NCI-H2227 treated with DMSO at 0.1 percent for 48 hours (cell line): ENCODE data around the gene GOLGB1.
"Not testable (repeated sequence)": the region's sequence is repeated elsewhere in the genome, so short reads cannot be mapped to it uniquely, and the experiment has no call there.

Experiments used
- DNase-seq: peaks from one replicate; lab custom pipeline; 2025; lab: John Stamatoyannopoulos, UW

GOLGB1 gene

DNA sequence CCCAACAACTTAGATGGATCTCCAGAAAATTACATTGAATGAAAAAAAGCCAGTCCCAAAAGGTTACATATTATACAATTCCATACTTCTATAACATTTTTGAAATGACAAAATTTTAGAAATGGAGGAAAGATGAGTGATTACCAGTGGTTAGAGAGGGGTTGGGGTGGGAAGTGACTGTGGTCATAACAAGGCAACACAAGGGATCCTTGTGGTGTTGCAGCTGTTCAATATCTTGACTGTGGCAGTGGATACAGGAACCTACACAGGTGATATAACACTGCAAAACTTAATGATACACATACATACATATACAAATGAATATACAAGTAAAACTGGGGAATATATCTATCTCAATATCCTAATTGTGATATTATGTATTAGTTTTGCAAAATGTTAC is 9.6 kb downstream of the GOLGB1 start:
- DNase-seq, result no peak

DNA sequence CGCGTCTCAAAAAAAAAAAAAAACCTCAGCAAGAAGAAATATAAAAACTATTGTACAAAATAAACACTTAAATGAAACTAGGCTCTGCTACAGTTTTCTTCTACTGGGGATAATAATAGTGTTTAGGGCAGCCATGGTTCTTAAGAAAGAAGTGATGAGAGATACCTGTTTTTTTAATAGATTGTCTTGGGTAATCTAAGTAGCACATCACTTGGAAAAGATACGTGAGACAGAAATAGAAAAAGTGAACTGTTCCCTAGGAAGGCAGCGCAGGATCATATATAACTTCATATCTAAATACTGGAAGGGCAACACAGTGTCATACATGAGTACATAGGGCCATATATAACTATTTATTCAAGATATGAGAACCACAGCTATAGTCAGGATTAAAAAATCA is 11.9 kb downstream of the GOLGB1 start:
- DNase-seq, result no peak

DNA sequence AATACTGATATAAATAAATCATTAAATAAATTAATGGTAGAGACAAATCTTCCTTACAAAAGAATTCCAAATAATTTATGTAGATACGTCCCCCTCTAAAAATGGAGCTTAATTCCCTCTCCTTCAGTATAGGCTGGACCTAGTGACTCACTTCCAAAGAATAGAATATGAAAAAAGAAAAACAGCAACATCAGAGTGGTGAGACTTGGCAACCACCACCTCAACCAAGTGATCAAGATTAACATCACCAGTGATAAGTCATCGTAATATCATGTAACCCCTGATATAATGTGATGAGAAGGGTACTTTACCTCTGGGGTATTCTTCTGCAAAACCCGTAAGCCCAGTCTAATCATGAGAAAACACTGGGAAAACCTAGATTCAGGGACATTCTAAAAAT is 13.4 kb downstream of the GOLGB1 start:
- no peak for DNase-seq

DNA sequence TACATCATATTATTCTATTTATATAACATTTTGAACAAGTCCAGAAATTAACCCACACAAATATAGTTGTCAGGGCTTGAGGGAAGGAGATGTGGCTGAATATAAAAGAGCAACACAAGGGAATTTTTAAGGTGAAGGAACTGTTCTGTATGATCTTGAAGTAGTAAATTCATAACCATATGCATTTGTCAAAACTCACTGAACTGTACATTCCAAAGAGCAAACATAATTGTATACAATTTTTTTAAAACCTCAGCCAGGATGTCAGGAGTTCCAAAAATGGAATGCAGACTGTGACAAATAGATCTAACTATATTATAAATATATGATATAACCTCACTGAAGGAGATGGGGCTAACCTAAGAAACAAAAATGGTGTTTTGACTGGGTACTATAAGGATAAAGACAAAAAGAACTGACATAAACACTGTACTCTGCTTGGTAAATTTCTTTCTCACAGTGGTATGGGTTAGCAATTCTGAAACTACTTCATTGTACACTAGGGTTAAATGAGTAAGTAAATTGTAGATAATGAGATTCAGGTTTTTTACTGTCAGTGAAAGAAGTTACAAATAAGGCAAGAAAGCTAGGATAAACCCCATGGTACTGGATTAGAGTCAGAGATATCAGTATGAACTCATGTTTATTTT is 14.4 kb downstream of the GOLGB1 start:
- no peak for DNase-seq

DNA sequence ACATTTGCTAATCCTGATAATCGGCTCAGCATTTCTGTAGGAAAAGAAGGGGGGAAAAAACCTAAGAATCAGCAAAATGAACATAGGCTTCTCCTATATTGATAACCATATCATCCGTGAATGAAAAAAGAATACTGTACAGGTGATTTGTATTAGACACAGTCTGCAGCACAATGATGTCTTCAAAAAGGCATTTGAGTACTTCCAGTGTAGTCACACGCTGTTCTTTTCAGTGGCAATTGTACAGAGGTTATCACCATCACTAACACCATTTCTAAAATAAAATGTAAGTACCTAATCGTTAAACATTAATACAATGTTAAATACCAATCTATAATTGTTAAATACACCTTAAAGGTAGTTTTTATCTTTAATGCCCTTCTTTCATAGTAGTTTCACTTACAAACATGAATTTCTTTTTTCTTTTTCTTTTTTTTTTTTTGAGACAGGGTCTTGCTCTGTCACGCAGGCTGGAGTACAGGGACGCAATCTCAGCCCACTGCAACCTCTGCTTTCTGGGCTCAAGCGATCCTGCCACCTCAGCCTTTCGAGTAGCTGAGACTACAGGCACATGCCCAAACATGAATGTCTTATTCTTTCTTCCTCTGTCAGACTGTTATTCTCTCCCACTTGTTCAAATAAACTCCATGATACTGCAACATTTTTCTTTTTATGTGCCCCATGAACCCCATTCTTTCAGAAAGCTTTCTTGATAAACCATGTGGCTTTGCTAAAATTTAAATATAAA is 18.4 kb downstream of the GOLGB1 start:
- DNase-seq, result no peak

DNA sequence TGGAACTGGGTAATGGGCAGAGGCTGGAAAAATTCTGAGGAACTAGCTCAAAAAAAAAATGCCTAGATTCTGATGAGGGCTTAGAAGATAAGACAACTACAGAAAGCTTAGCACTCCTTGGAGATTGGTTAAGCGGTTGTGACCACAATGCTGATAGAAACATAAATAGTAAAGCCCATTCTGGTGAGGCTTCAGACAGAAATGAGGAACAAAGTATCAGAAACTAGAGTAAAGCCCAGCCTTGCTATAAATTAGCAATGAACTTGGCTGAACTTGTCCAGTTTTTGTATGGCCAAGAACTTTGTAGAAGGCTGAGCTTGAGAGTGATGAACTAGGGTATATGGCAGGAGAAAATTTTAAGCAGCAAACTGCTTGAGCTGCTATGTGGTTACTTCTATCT is 25.4 kb downstream of the GOLGB1 start:
- DNase-seq, result no peak

DNA sequence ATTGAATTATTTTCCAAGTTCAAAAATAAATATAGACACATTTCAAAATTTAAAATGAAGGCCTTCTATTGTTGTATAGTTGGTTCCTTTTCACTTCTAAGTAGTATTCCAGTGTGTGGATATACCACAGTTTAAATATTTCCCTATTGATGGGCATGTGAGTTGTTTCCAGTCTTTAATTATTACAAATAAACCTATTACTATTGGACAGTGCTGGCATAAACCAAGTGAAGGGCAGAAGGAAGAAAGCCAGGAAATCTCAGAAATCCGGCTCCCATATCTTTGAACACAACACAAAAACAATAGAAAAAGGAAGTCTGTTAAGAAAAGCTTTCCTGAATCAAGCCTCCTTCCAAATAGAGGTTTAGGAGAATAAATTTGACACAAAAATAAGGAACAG is 26.1 kb downstream of the GOLGB1 start:
- no peak for DNase-seq

DNA sequence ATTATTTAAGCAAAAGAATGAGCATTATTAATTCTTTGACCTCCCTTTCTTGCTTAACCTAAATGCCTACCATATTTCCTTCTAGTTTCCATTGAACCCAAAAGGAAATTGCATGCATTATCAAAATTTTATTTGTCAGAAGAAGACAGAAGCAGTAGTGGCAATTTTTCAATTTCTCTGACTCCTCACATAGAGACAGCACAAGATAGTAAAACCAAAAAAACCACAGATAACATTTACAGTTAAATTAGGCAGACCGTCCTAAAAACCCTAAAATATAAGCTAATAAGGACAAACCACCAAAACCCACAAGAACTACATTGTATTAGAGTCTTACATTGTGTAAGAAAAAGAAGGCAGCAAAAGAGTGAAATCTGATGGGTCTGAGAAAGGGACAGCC is 27.1 kb downstream of the GOLGB1 start:
- DNase-seq, result no peak

DNA sequence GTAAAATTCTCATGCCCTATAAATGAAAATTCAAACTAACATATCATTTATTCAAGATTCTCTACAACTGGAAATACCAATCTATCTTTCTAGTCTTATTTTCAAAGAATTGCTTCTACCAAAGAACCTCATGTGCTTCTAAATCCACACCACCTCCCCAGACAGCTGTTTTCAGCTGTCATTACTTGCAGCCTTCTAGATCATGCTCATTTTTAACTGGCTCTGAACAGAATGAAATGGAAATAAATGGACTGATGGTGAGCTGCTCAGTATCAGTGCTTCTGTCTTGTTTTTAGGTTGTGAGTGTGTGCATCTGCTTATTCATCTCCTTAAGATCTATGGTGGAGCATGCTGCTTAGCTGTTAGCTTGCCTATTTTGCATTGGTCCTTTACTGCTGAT is 29.4 kb downstream of the GOLGB1 start:
- DNase-seq, result no peak

DNA sequence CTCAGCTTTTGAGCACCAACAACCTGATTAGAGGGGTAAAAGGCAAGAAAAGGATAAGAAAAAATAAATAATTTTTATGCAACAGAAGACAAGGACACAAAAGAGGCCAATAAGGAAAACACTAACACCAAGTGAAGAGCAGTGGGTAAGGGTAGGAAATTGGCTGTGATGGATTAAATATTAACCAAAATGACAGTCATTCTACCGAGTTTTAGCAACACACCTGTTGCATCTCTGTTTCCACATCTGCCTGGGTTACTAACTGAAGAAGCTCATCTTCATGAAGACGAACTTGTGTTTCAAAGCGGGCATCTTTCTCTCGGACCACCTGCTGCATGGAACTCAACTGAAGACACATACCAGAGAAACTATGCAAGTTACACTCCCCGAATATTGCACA is 30.1 kb downstream of the GOLGB1 start:
- DNase-seq, result no peak

DNA sequence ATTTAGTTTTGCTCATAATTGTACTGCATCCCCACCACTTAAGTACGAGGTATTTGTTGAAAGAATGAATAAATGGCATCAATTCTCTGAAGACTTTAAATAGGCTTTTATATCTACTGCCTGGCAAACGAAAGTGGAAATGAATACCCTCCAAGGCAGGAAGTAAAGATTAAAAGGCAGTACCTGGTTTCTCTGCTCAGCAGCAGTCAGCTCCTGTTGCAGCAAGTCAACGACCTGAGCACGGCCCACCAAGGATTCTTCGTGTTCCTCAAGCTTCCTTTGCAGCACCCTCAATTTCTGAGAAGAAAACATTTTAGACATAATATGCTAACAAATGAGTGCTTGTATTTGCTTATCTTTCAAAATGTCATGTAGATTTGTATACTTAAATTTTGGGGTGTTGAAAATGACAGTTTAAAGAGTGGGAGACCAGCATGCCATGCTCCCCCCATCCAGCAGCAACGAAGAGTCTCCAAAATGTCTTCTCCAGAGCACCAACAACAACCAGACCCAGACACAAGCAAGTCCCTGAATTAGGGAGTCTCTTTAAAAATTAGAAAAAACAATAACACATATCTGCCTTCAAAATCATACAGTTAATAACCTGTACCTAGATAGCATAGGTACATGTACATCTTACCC is 31.2 kb downstream of the GOLGB1 start:
- no peak for DNase-seq

DNA sequence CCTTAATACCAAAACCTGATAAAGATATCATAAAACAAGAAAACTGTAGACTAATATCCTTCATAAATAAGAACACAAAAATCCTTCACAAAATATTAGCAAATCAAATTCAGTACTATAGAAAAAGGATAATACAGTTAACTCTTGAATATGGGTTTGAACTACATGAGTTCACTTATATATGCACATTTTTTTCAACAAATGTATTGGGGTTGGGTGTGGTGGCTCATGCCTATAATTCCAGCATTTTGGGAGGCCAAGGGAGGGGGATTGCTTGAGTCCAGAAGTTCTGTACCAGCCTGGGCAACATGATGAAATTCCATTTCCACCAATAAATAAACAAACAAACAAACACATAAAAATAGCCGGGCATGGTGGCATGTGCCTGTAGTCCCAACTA is 39.2 kb downstream of the GOLGB1 start:
- no peak for DNase-seq

DNA sequence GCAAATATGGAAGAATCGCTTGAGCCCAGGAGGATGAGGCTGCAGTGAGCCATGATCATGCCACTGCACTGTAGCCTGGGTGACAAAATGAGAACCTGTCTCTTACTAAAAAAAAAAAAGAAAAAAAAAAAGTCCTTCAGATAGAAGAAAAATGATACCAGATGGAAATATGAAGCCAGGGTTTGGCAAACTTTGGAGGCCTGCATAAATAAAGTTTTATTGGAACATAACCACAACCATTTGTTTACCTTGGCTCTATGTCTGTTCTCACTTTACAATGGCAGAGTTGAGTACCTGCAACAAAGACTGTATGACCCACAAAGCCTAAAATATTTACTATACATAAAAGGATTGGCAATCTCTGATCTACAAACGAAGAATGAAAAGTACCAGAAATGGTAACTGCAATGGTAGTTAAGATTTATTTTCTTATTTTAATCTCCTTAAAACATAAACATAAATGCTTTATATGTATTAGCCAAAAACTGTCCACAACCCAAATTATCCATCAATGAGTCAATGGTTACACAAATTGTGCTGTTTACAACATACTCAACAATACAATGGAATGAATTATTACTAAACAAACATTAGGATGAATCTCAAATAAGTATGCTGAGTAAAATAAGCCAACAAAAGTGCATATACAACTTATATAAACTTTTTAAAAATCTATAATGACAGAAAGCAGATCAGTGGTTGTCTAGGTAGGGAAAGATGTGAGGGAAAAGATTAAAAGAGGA is 41.8 kb downstream of the GOLGB1 start:
- DNase-seq, result no peak

DNA sequence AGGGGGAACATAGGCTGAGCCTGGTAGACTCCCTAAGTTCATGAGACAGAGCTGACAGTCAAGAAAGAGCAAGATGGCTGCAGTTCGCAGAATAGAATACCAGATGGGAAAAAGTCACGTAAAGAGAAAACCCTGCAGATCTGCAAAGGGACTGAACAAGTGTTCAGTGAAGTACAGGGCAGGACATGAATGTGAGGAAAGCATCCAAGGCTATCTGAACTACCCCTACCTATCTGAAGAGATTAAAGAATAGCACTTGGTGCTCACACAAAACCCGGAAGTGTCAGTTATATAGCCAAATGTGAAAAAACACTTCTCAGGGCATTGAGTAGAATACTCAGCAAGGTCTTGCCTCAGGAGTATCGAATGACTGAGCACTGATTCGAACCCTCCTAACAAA is 44.0 kb downstream of the GOLGB1 start:
- DNase-seq, result no peak

DNA sequence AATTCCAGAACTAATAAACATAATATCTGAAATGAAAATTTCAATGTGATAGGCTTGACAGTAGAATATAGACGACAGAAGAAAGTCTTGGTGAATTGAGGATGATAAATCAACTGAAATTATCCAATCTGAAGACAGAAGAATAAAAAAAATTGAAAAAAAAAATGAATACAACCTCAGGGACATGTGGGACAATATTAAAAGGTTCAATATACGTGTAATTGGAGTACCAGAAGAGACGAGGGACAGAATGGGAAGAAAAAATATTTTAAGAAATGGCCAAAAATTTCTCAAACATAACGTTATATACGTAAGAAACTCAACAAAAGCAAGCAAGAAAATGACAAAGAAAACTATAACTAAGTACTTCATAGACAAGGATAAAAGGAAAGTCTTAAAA is 45.6 kb downstream of the GOLGB1 start:
- DNase-seq, result no peak

DNA sequence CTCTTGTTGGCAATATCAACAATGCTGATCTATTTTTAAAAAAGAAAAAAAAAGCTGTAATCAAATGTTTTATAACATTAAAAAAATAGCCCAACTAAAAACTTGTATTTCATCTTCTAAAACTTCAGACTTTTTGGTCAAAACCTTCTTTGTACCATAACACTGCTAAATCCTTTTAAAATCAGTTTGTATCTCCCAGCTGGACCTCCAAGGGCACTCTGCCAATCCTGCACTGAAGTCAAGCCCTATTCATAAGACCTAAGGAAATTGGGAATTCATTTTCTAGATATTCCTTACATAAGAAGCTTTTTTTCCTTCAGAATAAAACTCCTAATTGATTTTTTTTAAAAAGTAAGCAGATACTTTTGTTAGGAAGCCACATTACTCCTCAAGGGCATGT is 50.6 kb downstream of the GOLGB1 start:
- DNase-seq, result no peak

DNA sequence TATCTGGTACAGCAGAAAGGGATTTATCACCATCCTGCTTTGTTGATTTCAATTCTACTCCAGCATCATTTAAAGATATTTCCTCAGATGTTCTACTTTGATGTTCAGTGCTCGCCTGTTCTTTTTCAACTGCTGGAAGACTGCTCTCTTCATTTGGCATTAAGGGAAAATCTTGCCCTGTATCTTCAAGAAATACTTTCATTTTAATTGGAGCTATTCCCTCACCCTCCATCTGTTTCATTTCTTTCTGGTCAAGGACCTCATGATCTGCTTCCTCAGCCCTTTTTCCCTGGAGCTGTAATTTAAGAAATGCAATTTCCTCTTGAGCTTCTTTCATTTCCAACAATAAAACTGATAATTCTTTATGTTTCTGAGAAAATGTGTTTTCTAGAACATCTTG is 51.1 kb downstream of the GOLGB1 start:
- DNase-seq, result no peak

DNA sequence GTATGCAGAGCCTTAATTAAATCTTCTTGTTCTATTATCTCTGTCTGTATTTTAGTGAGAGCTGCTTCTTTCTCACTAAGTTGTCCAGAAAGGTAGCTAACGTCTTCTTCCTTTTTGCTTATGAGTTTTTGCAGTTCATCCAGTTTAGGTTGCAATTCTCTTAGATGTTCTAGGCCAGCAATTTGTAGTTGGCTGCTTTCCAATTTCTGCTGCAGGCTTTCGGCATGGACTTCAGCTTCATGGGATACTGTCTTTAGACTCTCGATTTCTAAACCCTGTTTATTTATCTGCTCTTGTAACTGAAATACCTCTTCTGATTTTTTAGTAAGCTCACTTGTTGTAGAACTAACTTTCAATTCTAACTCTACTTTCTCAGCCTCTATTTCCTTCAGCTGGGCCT is 53.4 kb downstream of the GOLGB1 start:
- DNase-seq, result no peak

DNA sequence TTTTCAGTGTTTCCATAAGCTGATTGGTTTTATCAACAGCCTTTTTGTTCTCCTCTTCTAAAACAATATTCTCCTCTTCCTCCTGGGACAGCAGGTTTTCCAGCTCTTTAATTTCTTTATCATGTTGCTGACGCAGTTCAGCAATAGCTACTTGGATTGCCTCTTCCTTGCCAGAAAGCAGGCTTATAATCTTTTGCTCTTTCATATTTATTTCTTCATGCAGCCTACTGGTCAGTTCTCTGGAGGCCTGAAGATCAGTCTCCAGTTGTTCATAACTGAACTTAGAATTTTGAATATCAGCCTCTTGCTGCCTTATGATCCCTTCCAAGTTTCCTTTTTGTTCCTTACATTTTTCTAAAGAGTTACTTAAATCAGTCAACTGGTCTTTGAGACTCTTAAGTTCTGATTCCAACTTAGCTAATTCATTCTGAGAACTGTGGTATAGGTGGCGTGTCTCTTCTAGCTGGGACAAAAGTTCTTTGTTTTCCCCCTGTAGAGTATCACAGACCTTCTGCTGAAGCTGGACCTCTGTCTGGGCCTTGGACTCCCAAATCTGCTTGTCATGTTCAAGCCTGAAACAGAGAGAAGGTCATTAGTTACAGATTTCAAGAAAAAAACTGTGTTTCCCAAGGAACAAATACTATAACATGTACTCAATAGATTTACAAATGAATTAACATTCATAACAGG is 57.4 kb downstream of the GOLGB1 start:
- no peak for DNase-seq

DNA sequence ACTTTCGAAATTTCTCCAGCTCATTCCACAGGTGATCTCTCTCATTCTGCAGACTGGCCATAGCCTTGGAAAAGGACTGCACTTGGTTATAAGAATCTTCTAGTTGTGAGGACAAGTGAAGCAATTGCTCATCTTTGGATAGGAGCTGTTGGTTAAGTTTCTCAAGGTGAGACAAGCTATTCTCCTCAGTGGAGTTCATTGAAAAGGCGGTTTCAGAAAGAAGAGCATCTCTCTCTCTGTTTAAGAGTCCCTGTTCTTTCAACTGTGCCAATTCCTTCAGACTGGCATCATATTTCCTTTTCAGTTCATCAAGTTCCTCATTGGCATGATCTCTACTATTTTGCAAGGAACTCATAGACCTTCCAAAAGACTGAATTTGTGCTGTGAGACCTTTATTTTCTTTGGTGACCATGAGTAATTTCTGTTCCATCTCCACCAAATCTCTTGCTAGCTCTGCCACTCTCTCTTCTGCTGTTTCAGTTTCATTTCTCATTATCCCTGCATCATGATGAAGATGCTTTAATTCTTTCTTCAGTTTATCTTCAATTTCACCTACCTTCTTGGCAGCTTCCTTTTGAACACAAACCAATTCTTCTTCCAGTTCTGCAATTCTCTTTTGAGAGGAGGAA is 58.6 kb downstream of the GOLGB1 start:
- no peak for DNase-seq

DNA sequence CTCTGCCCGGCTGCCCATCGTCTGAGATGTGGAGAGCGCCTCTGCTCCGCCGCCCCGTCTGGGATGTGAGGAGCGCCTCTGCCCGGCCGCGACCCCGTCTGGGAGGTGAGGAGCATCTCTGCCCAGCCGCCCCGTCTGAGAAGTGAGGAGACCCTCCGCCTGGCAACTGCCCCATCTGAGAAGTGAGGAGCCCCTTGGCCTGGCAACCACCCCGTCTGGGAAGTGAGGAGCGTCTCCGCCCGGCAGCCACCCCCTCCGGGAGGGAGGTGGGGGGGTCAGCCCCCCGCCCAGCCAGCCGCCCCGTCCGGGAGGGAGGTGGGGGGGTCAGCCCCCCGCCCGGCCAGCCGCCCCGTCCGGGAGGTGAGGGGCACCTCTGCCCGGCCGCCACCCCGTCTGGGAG is 60.8 kb downstream of the GOLGB1 start:
- DNase-seq, result not testable (repeated sequence)

DNA sequence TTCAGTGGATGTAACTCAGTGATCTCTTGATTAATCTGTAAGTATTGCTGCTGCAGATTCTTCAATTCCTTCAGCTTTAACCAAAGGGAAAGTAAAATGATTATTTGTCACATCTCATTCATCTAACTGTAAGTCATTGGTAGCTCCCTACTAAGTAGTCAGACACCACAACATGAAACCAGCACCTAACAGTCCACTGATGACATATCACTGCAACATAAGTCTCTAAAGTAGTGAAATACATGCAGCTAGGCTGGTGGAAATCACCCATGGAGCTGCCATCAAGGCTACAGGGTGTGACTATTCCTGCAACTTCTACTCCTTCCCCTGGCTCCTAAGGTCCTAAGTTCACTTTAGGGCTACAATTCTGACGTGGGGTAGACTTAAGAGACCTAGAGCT is 67.7 kb downstream of the GOLGB1 start:
- no peak for DNase-seq
